Left hindlimb (tissue), 1 donor: ENCODE results near the gene ARMH2.

Source experiments
- DNase-seq: peaks from one replicate; pipeline ENCODE4 v3.0.0-alpha.2; 2018

The ARMH2 gene

DNA sequence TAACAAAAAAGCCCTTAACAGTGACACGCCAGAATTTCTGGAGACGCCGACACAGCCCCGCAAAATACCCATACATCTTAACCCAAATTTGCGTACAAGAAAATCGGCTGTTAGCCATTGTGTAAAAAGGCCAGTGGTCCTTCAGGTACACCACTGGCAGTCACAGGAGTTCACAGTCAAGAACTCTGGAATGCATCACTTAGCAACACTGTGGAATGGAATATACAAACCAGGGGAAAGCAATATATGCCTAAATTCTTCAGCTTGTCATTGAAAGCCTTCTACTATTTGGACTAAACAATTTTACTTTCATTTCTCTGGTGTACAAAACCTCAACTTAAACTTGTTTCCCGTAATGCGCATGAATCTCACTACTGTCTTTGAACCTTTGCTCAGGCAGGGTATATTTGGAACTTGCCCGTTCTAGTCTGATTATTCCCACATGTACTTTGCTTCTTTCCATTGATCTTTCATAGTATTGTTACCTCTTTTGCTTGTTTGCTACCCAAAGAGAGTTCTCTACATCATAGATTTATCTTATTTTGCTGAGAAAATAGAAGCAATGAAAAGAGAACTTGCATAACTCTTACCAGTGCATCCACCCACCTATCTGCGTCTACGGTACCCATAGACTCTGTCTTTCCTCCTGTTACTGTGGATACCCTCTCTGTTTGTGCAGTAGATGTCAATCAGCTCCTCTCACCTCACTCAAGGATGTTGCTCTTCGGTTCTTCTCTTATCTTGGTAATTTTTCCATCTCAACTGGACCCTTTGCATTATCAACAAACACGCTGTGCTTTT is at the start of gene ARMH2:
Gene ARMH2 (minus strand): TSS at position 178 of the 801 bp plus-strand sequence. CDS start 60 bp downstream, at position 118.
- DNase-seq = no peak

- DNase-seq = no peak
Measured at GRCh38 chr6:24848461-24848860, 49.7 kb upstream of the ARMH2 start.

DNA sequence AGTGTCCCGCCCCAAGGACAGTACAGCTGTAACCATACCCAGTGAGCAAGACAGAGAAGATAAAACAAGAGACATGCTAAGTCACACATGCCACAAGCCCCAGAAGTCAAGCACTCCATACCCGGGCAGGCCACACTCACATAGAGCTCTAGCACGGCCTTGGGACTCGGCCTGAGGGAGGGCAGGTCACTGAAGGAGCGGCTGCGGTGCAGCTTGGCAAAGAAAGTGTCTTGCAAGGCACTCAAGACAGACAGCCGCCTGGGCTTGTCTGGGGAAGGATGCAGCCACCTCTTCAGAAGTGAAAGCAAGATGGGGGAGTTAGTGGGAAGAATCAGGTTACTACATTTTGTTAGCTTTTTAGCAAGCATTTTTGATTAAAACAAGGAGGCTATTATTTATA is 48.7 kb upstream of the ARMH2 start:
- no peak for DNase-seq

DNA sequence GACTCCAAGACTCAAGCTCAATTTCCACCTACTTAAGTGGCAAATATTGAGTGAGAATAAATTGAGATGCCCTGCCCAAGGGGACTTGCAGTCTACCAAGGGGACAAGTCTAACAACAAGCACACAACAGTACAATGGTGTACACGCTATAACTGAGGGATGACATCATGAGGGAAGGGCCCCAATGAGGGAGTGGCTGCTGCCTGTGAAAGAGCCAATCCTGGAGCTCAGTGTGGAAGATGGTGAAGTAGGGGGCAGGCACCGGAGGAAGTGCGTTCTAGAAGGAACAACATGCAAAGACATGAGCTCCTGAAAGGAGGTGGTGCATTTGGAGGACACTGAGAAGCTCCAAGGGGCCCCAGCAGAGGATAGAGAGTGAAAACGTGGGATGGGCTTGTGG is 46.9 kb upstream of the ARMH2 start:
- no peak for DNase-seq

DNA sequence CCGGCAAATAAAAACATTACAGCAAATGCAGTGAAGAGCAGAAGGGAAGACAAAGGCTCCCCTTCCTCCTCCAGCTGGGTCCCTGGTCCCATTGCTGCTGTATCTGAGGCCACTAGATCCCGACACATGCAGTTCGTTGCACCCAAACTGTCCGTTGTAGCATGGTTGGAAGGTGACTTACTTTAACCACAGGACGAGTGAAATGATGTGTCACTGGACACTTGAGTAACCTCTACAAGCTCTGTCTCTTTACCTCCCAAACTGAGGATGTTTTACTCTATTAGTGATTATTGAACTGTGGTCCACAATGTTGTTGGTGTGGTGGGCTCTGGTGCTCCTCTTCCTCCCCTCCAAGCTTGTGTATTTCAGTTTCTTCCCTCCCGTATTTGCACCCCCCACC is 46.2 kb upstream of the ARMH2 start:
- DNase-seq = no peak

DNA sequence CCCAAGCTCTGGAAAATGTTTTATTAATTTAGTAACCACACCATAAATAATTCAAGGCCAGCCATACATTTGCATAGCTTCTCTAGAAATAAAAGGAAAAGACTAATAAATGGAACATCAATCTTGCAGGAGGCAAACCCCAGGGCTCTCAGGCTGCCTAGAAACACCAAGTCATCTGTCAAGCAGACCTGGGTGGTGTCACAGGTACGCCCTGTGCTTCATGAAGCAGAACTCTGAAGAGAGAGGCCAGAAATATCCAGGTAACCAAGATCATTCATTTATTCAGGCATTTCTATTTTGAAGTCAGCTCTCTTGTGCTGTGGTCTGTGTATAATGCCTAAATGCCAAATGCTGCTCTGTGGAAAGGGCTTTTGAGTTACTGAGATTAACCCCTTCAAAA is 45.3 kb upstream of the ARMH2 start:
- no peak for DNase-seq

DNA sequence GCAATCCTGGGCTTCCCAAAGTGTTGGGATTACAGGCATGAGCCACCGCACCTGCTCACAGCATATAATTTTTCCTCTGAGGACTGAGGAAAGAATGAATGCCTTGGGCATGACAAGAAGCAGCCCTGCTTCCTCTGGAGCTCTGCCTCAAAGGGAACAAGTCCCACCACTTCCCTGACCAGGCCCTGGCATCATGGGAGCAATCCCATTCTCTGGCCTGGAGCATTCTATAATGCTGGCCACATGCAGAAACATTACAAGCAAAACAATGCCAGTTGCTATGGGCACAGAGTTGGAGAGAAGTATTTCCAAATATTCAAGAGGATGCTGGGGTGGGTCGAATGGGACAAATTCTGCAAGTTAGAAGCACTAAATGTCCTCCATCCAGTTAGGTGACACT is 41.5 kb upstream of the ARMH2 start:
- no peak for DNase-seq

- no peak for DNase-seq
Measured at GRCh38 chr6:24838994-24839393, 40.3 kb upstream of the ARMH2 start.

GRCh38 chr6:24838081-24838480 is 39.4 kb upstream of the ARMH2 start:
- no peak for DNase-seq

DNA sequence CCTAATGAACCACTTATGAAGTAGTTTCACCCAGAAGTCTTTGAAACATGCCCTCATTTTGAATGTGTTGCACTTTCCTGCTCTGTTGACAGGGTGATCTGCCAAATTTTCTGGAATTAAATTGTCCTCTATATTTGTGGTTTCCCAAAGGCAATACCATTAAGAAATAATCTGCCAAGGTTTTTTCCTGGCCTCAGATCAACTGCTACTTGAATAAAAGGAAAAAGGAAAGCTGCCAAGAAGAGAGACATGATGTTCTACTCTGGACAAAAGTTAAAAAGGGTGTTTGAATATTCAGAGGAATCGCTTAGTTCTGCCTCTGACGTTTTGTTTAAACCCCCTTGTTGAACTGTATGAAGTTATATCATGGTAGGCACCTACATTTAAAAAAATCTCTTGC is 37.4 kb upstream of the ARMH2 start:
- DNase-seq = no peak

GRCh38 chr6:24833711-24834386 is 35.1 kb upstream of the ARMH2 start:
- no peak for DNase-seq

DNA sequence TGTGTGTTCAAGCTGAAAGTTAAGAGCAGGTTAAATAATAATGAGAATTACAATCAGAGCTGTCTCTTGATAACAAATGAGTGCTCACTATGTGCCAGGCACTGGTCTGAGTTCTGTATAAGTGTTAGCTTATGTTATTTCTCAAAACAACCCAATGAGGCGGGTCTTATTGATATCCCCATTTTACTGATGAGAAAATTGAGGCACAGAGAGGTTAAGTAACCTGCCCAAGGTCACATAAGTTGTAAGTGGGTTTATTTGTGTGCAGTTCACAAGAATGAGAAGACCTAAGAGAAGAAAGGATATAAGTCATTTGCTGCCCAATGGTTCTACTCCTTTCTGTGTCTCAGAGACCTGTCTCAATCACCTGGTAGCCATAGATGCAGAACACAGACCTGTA is 34.1 kb upstream of the ARMH2 start:
- no peak for DNase-seq

DNA sequence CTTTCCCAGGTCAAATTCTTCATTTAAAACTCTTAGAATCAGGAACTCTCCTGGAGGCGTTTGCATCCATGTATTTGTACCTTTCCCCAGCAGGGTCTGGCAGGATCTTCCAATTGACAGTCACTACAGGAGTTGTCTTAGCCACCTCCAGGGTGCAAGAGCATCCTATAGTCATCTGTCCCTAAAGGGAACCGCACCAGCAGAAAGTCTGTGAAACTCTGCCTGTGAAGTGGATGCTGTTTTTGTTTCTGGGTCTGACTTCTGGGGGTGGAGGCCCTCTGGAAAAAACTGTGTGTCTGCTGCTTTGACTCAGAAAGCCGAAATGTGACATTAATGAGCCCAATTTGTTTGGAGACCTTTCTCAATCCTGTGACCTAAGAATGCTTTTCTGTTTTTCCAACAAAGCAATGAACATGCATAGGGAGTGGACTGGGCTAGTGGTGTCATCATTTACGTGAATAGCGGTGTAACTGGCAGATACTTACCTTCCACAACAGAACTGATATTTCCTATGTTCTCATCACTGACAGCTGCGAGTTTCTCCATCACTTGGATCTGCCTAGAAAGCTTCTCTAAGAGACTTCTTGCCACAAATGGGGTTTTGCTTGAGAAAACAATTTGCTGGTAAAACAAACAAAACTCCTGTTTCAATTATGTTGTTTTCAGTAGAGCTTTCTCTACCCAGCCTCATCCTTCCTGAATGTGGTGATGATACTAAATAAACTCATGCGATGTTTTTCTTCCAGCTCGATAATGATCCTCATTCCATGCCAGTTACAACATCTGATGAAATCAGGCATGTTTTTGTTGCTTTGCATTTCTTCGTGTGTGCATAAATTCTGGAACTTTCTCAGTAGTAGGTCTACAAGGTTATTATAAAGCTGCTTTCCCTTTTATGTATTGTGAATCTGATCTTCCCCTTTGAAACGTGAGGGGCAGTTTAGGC is 33.3 kb upstream of the ARMH2 start:
- no peak for DNase-seq

- DNase-seq = no peak
Measured at GRCh38 chr6:24829657-24830056, 30.9 kb upstream of the ARMH2 start.

GRCh38 chr6:24827970-24828369 is 29.3 kb upstream of the ARMH2 start:
- no peak for DNase-seq

DNA sequence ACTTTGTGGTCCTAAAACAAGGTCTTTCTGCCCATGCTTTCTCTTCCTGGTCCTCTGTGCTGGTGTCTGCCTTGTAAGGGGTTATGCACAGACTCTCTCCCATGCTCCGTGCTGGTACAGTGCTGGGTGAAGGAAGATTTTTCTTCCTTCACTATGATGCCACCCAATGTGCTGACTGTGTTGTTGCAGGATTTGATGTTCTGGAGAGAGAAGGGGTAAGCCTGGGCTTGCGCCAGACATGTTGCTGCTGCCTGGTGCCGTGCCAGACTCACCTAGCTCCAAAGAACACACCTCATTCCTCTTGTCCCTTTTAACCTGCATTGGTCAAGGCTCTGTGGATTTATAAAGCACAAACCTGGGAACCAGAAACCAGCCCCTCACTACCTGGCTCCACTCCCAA is 28.4 kb upstream of the ARMH2 start:
- DNase-seq = no peak

DNA sequence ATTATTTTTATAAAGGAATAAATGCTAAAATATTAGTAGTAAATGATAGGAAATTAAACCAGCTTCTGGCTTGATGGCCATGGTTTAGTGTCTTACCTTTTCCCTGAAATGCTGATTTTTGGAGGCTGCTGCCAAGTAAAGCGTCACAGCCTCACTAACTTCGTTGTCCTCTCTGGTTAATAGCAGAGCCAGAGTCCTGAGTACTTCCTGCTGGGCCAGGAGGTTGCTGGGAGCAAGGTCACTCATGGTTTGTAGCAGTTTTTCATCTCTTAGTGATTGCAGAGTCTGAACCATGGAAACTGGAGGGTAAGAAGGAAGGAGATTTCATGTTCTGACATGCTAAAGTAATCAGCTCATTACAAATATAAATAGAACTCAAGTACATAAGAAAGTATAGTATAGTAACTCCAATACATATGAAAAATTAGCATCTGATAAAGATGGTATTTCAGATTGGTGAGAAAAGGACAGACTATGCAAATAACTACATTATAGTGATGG is 26.5 kb upstream of the ARMH2 start:
- no peak for DNase-seq

DNA sequence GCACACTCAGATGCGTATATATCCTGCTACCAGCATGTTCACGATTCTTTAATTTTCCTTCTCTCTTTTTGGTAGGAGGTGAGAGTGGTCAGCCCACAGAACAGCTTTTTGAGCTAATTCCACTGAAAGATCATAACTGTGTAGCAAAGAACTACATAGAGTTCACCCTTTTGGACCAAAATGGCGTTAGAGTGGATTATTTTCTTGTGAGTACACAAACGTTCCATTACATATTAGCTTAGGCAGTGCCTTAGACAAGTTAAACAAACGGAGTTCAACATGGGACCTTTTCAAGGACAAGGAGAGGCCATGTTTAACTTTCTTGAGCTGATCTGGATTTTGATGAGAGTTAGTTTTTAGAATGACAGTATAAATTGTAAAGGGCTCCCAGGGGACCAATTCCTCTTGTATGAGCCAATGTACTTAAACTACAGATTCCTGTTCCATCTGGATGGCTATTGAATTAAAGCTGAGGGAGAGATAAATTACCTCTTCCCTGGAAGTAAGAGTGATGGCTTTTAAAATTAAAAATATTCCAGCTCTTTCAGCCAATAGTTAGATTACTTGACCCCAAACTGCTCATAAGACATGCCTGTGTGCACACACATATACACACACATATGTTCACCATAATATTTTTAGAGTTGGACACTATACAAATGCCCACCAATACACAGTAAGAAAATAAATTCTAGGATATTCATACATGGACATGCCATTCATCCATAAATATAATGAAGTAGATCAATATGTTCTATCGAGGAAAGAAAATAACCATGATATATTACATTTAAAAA is 25.6 kb upstream of the ARMH2 start:
- no peak for DNase-seq

GRCh38 chr6:24823185-24823584 is 24.5 kb upstream of the ARMH2 start:
- DNase-seq = no peak

- no peak for DNase-seq
Measured at GRCh38 chr6:24822696-24823095, 24.0 kb upstream of the ARMH2 start.

DNA sequence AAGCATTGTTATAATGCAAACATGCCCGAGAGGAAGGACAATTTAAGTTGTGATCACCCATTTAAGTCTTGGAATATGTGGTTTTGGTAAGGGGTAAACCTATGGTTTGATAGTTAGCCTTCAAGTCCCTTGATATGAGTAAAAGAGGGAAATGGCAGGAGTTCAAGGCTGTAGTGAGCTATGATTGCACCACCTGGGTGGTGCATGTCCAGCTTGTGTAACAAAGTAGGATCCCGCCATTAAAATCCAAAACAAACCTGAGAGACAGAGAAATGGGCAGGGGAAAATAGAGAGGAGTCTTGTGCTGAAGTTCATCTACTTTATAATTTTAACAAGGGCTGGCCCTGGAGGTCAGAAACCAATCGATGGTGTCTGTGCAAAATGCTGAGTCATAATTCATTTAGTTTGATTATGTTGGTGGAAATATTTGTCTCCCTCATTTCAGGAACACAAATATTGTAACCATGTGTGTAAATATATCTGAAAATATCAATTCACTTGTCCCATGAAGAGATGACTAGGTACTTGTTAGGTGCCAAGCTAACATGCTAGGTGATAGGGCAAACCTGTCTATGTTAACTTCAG is 23.2 kb upstream of the ARMH2 start:
- no peak for DNase-seq

GRCh38 chr6:24818346-24818745 is 19.6 kb upstream of the ARMH2 start:
- no peak for DNase-seq
